Cardiac fibroblast (primary cell): ENCODE measurements around the gene ASXL1.
"Not testable (repeated sequence)": the region's sequence is repeated elsewhere in the genome, so short reads cannot be mapped to it uniquely, and the experiment has no call there.

Experiments
- DNase-seq, 2 donors: peaks; one replicate each; pipeline versions ENCODE4 v3.0.0 to v3.0.0-alpha.2; 2010; ENCODE audit warnings: low read depth in 2 of 2
- H3K4me3 ChIP-seq, 2 donors: replicated peaks in 1 of 2; 1 replicate in 1 of 2; 2 replicates in 1 of 2; pipeline ENCODE4 v1.5.1; 2011; ENCODE audit warnings: low read depth in 2 of 2, low read length in 2 of 2, mild to moderate bottlenecking in 2 of 2, moderate library complexity in 1 of 2
- CTCF ChIP-seq: IDR thresholded peaks from one replicate; pipeline ENCODE4 v1.5.1; 2011; ENCODE audit warnings: low read depth, mild to moderate bottlenecking, low read length, inconsistent platforms

Gene ASXL1

GRCh38 chr20:32350421-32350820, 7.7 kb upstream of the ASXL1 start:
- DNase-seq: no peak
- H3K4me3 ChIP-seq: no peak overlapping the region
- TF ChIP-seq CTCF: no peak

GRCh38 chr20:32352121-32352720, 5.9 kb upstream of the ASXL1 start:
- no peak overlapping the region for H3K4me3 ChIP-seq
- TF ChIP-seq CTCF: no peak
- no peak for DNase-seq

- no peak for DNase-seq
- H3K4me3 ChIP-seq: no peak overlapping the region
- TF ChIP-seq CTCF: no peak
Measured at GRCh38 chr20:32353848-32354496, 4.2 kb upstream of the ASXL1 start.

- H3K4me3 ChIP-seq: no peak overlapping the region
- peak; percentile 53 to 88 for DNase-seq
- TF ChIP-seq CTCF: no peak
Measured at GRCh38 chr20:32354592-32355416, 3.3 kb upstream of the ASXL1 start.

- no peak for DNase-seq
- TF ChIP-seq CTCF: no peak
- H3K4me3 ChIP-seq: no peak overlapping the region
Measured at GRCh38 chr20:32355417-32355841, 2.7 kb upstream of the ASXL1 start.

GRCh38 chr20:32355907-32356621, 2.1 kb upstream of the ASXL1 start:
- peak; percentile 84 to 89 for DNase-seq

More at GRCh38 chr20:32355907-32356621, 2.1 kb upstream of the ASXL1 start:
- H3K4me3 ChIP-seq: not testable (repeated sequence)
